ENCODE measurements around the gene FITM1. TPM values are rescaled to one million over a fixed set of nuclear protein-coding genes. Genes with fewer than 3 reads are reported as not detected.

Gene FITM1
- total RNA-seq, 6 donors from 2014 or later: 0.63 to 0.89 (median 0.82) TPM; not detected in 2

DNA sequence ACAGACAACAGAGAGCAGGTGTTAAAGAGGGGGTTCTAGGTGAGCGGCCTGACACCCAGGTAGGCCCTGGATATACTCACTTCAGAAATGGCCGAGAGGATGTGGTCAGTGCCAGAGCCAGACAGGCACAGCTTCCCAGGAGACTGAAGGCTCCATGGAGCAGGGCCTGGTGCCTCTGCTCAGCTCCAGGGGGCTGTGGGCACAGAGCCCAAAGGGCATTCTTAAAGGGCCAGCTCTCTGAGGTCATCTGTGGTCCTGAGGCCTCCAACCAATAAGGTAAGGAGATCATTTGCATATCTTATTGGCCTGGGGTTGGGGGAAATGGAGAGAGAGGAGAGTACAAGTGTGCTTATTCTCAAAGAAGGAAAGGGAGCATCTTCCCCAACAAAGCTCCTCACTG, 46.0 kb upstream of the FITM1 start:
- no peaks in the 10 kb centered on the region for H3K9me3 ChIP-seq
- no peak overlapping the region for H3K27ac ChIP-seq
- no peaks in the 10 kb centered on the region for H3K36me3 ChIP-seq
- H3K4me1 ChIP-seq: peaks cover 5 to 17% (median 16%) of the 10 kb centered on the region in 4 donors
- H3K27me3 ChIP-seq: no peaks in the 10 kb centered on the region
- ATAC-seq (ENCODE audit: low FRiP score in 2 of 2) (no peak), DNase-seq (no peak)
- 85 to 96% methylated on average over 2 of the region's 2 CpGs for WGBS, 2 donors
- H3K4me3 ChIP-seq: no peak overlapping the region
- TF ChIP-seq EP300 (IDR thresholded peaks at IDR 0.05) (no peak), CTCF (IDR thresholded peaks at IDR 0.05) (no peak), POLR2A (IDR thresholded peaks at IDR 0.05) (no peak), POLR2AphosphoS5 (IDR thresholded peaks at IDR 0.05) (no peak)

- DNase-seq (no peak), ATAC-seq (ENCODE audit: low FRiP score in 2 of 2) (no peak)
Observed at GRCh38 chr14:24085215-24085614, 45.2 kb upstream of the FITM1 start.

GRCh38 chr14:24086193-24086955, 44.1 kb upstream of the FITM1 start:
- no peaks in the 10 kb centered on the region for H3K36me3 ChIP-seq
- H3K4me1 ChIP-seq: peaks cover 0 to 8% (median 6%) of the 10 kb centered on the region in 4 donors
- H3K27ac ChIP-seq: no peak overlapping the region
- H3K4me3 ChIP-seq: no peak overlapping the region
- H3K27me3 ChIP-seq: no peaks in the 10 kb centered on the region
- DNase-seq (no peak), ATAC-seq (ENCODE audit: low FRiP score in 2 of 2) (no peak)
- H3K9me3 ChIP-seq: no peaks in the 10 kb centered on the region
- no peak for TF ChIP-seq POLR2AphosphoS5 (IDR thresholded peaks at IDR 0.05)
- TF ChIP-seq EP300 (IDR thresholded peaks at IDR 0.05): no peak
- no peak for TF ChIP-seq CTCF (IDR thresholded peaks at IDR 0.05)
- TF ChIP-seq POLR2A (IDR thresholded peaks at IDR 0.05): no peak
- 83 to 85% methylated on average over 3 of the region's 3 CpGs for WGBS, 2 donors

More at GRCh38 chr14:24085215-24085614, 45.2 kb upstream of the FITM1 start:
- H3K27me3 ChIP-seq: no peaks in the 10 kb centered on the region
- no peaks in the 10 kb centered on the region for H3K36me3 ChIP-seq
- TF ChIP-seq EP300 (IDR thresholded peaks at IDR 0.05): no peak
- no peak for TF ChIP-seq CTCF (IDR thresholded peaks at IDR 0.05)
- TF ChIP-seq POLR2AphosphoS5 (IDR thresholded peaks at IDR 0.05): no peak
- no peak for TF ChIP-seq POLR2A (IDR thresholded peaks at IDR 0.05)
- WGBS, 2 donors: 92 to 95% methylated on average over 3 of the region's 3 CpGs
- peaks cover 5 to 17% (median 16%) of the 10 kb centered on the region in 4 donors for H3K4me1 ChIP-seq
- no peak overlapping the region for H3K27ac ChIP-seq
- H3K9me3 ChIP-seq: no peaks in the 10 kb centered on the region
- no peak overlapping the region for H3K4me3 ChIP-seq

GRCh38 chr14:24087004-24087403, 43.5 kb upstream of the FITM1 start:
- 81 to 82% methylated on average over 1 of the region's 1 CpG for WGBS, 2 donors
- Histone ChIP-seq H3K27ac (no peak overlapping the region), H3K9me3 (no peaks in the 10 kb centered on the region), H3K4me3 (no peak overlapping the region), H3K36me3 (no peaks in the 10 kb centered on the region), H3K4me1 (peaks cover 0 to 3% (median 2%) of the 10 kb centered on the region in 4 donors), H3K27me3 (no peaks in the 10 kb centered on the region)
- ATAC-seq (ENCODE audit: low FRiP score in 2 of 2) (no peak), DNase-seq (no peak)
- TF ChIP-seq POLR2AphosphoS5 (IDR thresholded peaks at IDR 0.05) (no peak), CTCF (IDR thresholded peaks at IDR 0.05) (no peak), POLR2A (IDR thresholded peaks at IDR 0.05) (no peak), EP300 (IDR thresholded peaks at IDR 0.05) (no peak)

GRCh38 chr14:24088095-24088494, 42.4 kb upstream of the FITM1 start:
- TF ChIP-seq POLR2AphosphoS5 (IDR thresholded peaks at IDR 0.05) (no peak), EP300 (IDR thresholded peaks at IDR 0.05) (no peak), CTCF (IDR thresholded peaks at IDR 0.05) (no peak), POLR2A (IDR thresholded peaks at IDR 0.05) (no peak)
- WGBS, 2 donors: 80 to 97% methylated on average over 1 to 2 of the region's 2 CpGs
- H3K36me3 ChIP-seq: no peaks in the 10 kb centered on the region
- no peaks in the 10 kb centered on the region for H3K9me3 ChIP-seq
- H3K27ac ChIP-seq: no peak overlapping the region
- no peak overlapping the region for H3K4me3 ChIP-seq
- no peak for DNase-seq
- ATAC-seq (ENCODE audit: low FRiP score in 2 of 2): no peak
- H3K4me1 ChIP-seq: peaks cover 0 to 12% (median 8%) of the 10 kb centered on the region in 4 donors
- H3K27me3 ChIP-seq: no peaks in the 10 kb centered on the region
